Measurements from ENCODE around the gene PDE1C. TPM values are rescaled to one million over a fixed set of nuclear protein-coding genes. Genes with fewer than 3 reads are reported as not detected.

PDE1C gene
- total RNA-seq, 1 experiment from 2014 or later = not detected

GRCh38 chr7:31864646-31865045, 205.6 kb downstream of the PDE1C start:
- ChIA-PET CTCF (no interaction called here), POLR2A (ENCODE audit: low non-redundant PET) (no interaction called here)
- DNase-seq (ENCODE audit: low spot score) = no peak
- no TSS peak for BruUV-seq (replicated peaks)
- intact Hi-C loops (cut with micrococcal nuclease; ENCODE audit: unreplicated experiment) = no loop called here
- H3K4me3 ChIP-seq (ENCODE audit: low read depth, low read length, poor library complexity, severe bottlenecking) = no peak overlapping the region
- no peaks in the 10 kb centered on the region for H3K4me1 ChIP-seq (ENCODE audit: insufficient read depth, low read length, poor library complexity, severe bottlenecking)
- TF ChIP-seq CTCF (conservative IDR thresholded peaks at IDR 0.05; ENCODE audit: low read depth, low read length) (no peak), EZH2 (IDR thresholded peaks at IDR 0.05; ENCODE audit: borderline replicate concordance, low read depth, low read length, poor library complexity, severe bottlenecking) (no peak)
- no peak overlapping the region for H3K27ac ChIP-seq (ENCODE audit: low read depth, low read length, poor library complexity, severe bottlenecking)
- no peaks in the 10 kb centered on the region for H3K36me3 ChIP-seq (ENCODE audit: insufficient read depth, low read length, poor library complexity, severe bottlenecking)
- no peaks in the 10 kb centered on the region for H3K27me3 ChIP-seq (replicated peaks; ENCODE audit: insufficient read depth, low read depth, low read length, poor library complexity)
- H3K9me3 ChIP-seq (ENCODE audit: low read depth, low read length, poor library complexity, severe bottlenecking) = no peaks in the 10 kb centered on the region

DNA sequence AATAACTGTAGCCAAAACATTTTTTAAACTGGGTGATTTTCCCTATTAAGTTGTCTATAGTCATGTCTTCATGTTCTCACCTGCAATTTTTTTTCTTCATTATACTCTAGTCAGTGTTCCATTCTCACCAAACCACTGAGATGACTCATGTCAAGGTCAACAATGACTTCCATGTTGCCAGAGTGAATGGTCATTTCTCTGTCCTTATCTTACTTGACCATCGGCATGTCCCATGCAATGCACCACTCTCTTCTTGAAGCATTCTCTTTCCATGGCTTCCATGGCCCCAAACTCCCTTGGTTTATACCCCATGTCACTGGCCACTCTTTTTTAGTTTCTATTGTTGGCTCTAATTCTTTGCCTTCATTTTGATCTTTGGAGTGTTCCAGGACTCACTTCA, 209.3 kb downstream of the PDE1C start:
- no TSS peak for BruUV-seq (replicated peaks)
- DNase-seq (ENCODE audit: low spot score) = no peak
- ChIA-PET POLR2A (ENCODE audit: low non-redundant PET) (no interaction called here), CTCF (no interaction called here)
- Histone ChIP-seq H3K4me3 (ENCODE audit: low read depth, low read length, poor library complexity, severe bottlenecking) (no peak overlapping the region), H3K9me3 (ENCODE audit: low read depth, low read length, poor library complexity, severe bottlenecking) (no peaks in the 10 kb centered on the region), H3K4me1 (ENCODE audit: insufficient read depth, low read length, poor library complexity, severe bottlenecking) (no peaks in the 10 kb centered on the region), H3K27me3 (replicated peaks; ENCODE audit: insufficient read depth, low read depth, low read length, poor library complexity) (no peaks in the 10 kb centered on the region), H3K27ac (ENCODE audit: low read depth, low read length, poor library complexity, severe bottlenecking) (no peak overlapping the region), H3K36me3 (ENCODE audit: insufficient read depth, low read length, poor library complexity, severe bottlenecking) (no peaks in the 10 kb centered on the region)
- TF ChIP-seq CTCF (conservative IDR thresholded peaks at IDR 0.05; ENCODE audit: low read depth, low read length) (no peak), EZH2 (IDR thresholded peaks at IDR 0.05; ENCODE audit: borderline replicate concordance, low read depth, low read length, poor library complexity, severe bottlenecking) (no peak)
- intact Hi-C loops (cut with micrococcal nuclease; ENCODE audit: unreplicated experiment) = no loop called here

DNA sequence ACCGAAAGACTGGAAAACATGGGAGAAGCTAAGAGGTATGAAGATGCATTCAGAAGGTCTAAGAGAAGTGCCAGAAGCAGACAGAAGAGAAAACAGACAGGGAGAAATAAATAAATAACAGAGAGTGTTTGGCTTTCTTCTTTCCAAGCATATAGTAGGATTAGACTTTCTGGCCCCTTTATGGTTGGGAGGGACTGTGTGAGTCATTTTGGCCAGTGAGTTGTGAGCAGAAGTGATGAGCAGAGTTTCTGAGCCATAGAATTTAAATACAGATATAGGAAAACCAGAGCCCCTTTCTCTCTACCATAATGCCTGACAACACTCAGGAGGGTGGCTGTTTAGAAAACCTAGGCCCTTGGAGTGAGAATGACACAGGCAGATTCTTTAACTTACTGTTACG, 212.2 kb downstream of the PDE1C start:
- Histone ChIP-seq H3K4me1 (ENCODE audit: insufficient read depth, low read length, poor library complexity, severe bottlenecking) (no peaks in the 10 kb centered on the region), H3K9me3 (ENCODE audit: low read depth, low read length, poor library complexity, severe bottlenecking) (no peaks in the 10 kb centered on the region), H3K4me3 (ENCODE audit: low read depth, low read length, poor library complexity, severe bottlenecking) (no peak overlapping the region), H3K36me3 (ENCODE audit: insufficient read depth, low read length, poor library complexity, severe bottlenecking) (no peaks in the 10 kb centered on the region), H3K27me3 (replicated peaks; ENCODE audit: insufficient read depth, low read depth, low read length, poor library complexity) (no peaks in the 10 kb centered on the region), H3K27ac (ENCODE audit: low read depth, low read length, poor library complexity, severe bottlenecking) (no peak overlapping the region)
- ChIA-PET POLR2A (ENCODE audit: low non-redundant PET) (no interaction called here), CTCF (no interaction called here)
- no peak for DNase-seq (ENCODE audit: low spot score)
- intact Hi-C loops (cut with micrococcal nuclease; ENCODE audit: unreplicated experiment) = no loop called here
- TF ChIP-seq EZH2 (IDR thresholded peaks at IDR 0.05; ENCODE audit: borderline replicate concordance, low read depth, low read length, poor library complexity, severe bottlenecking) (no peak), CTCF (conservative IDR thresholded peaks at IDR 0.05; ENCODE audit: low read depth, low read length) (no peak)
- no TSS peak for BruUV-seq (replicated peaks)

Data from A673 (cell line).